Measurements from ENCODE around the gene DPM2.
A peak's percentile ranks its signal among the peaks of the same experiment; 100 is the strongest.

DPM2 gene

GRCh38 chr9:127980706-127981558 is 43.3 kb upstream of the DPM2 start, which contains the start of gene EEIG1:
TSS of gene EEIG1 (minus strand) at chr9:127980989. CDS start at chr9:127980137, 852 bp downstream.
- H3K27ac ChIP-seq: peak within 1 kb of the TSS; percentile 74 to 96
- TF ChIP-seq CTCF (IDR thresholded peaks at IDR 0.05): no peak
- peak within 1 kb of the TSS; percentile 98 for H3K4me3 ChIP-seq
- DNase-seq (ENCODE audit: low spot score): peak; percentile 94

GRCh38 chr9:127980060-127980705 is 42.5 kb upstream of the DPM2 start:
- no peak for TF ChIP-seq CTCF (IDR thresholded peaks at IDR 0.05)
- Histone ChIP-seq H3K4me3 (peak overlapping the region; percentile 98), H3K27ac (peak overlapping the region; percentile 71 to 96)
- no peak for DNase-seq (ENCODE audit: low spot score)

- Histone ChIP-seq H3K4me3 (peak overlapping the region; percentile 98), H3K27ac (peak overlapping the region; percentile 71 to 96)
- no peak for DNase-seq (ENCODE audit: low spot score)
- no peak for TF ChIP-seq CTCF (IDR thresholded peaks at IDR 0.05)
These were observed 41.8 kb upstream of the DPM2 start for GRCh38 chr9:127979333-127980059.

GRCh38 chr9:127979015-127979332 is 41.3 kb upstream of the DPM2 start:
- peak overlapping the region; percentile 71 to 96 for H3K27ac ChIP-seq
- no peak for DNase-seq (ENCODE audit: low spot score)
- H3K4me3 ChIP-seq: peak overlapping the region; percentile 98
- no peak for TF ChIP-seq CTCF (IDR thresholded peaks at IDR 0.05)

DNA sequence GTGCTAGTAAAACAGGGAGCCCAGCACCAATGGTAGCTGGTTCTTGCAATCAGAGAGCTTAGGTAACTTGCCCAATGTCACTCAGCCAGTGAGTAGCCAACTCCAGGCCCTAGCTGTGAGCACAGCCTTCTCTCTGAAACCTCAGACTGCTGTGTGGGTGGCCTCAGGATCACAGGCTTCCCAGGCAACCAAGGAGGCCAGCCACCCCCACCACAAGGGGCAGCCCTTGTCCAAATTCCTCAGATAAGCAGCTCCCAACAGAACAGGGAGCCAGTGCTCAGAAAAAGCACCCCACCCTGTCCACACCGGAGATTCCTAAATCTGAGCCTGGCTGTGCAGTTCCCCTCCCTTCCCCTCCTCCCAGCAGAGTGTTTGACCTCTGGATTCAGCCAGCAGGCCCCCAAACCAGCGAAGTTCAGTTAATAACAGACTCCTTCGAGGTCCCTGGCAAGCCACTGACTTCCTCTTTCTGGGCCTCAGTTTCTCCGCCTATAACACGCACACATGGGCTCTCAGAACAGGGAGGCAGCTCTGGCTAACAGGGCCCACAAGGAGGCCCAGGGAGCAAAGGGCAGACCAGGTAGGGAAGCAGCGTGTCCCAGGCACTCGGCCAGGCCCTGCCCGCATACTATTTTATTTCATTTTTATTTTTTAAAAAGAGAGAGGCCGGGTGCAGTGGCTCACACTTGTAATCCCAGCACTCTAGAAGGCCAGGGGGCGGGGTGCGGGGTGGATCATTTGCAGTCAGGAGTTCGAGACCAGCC is 40.4 kb upstream of the DPM2 start:
- peak; percentile 94 for DNase-seq (ENCODE audit: low spot score)
- TF ChIP-seq CTCF (IDR thresholded peaks at IDR 0.05): no peak
- peak overlapping the region; percentile 98 for H3K4me3 ChIP-seq
- H3K27ac ChIP-seq: peak overlapping the region; percentile 71 to 96

DNA sequence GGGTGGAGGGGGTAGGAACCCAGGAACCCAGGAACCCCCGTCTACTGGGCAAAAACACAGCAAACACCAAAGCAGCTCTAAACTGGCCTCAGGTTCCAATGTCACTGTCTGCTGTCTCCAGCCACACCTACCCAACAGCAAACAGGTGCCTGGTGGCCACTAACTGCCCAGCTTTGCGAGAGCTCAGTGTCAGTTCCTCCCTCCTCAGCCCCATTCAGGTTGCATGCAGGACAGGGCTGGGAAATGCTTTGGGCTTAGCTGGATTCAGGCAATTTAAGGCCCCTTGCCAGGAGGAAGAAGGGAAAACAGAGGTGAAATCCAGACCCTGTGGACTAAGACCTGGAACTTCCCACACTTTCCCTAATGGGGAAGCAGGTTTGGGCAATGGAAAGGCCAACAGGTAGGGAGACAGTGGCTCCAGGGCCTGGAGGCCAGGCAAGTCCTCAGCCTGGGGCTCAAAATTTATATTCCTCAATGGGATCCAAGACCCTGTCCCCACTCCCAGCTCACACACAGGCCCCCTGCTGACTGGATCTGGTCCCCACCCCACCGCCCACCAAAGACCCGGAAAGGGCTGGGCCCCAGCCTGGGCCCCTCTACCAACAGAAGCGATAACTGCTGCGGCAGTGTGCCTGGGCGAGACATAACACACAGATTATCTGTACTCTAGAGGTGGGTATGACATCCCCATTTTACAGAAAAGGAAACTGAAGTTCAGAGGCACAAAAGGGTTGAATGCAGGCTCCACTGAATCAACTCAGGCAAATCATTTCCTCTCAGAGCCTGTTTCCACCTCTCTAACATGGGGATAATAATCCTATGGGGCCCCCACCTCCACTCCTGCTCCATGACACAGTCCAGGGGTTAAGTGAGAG is 39.6 kb upstream of the DPM2 start:
- Histone ChIP-seq H3K27ac (peak overlapping the region; percentile 71 to 96), H3K4me3 (peak overlapping the region; percentile 98)
- no peak for DNase-seq (ENCODE audit: low spot score)
- no peak for TF ChIP-seq CTCF (IDR thresholded peaks at IDR 0.05)

All from coronary artery (tissue), 2 donors.